ENCODE data around the gene ZKSCAN5. TPM values are rescaled to one million over a fixed set of nuclear protein-coding genes. Genes with fewer than 3 reads are reported as not detected.

The ZKSCAN5 gene
- total and polyA plus RNA-seq, 2 experiments from 2014 or later, result 6.2 to 10.6 TPM

GRCh38 chr7:99457650-99458493 is 46.6 kb upstream of the ZKSCAN5 start:
- peaks cover 51% of the 10 kb centered on the region for H3K79me2 ChIP-seq

GRCh38 chr7:99459087-99459486 is 45.4 kb upstream of the ZKSCAN5 start:
- Histone ChIP-seq H3K27me3 (no peaks in the 10 kb centered on the region), H3K9me2 (replicated peaks; ENCODE audit: insufficient read depth) (no peaks in the 10 kb centered on the region), H4K20me1 (ENCODE audit: insufficient read depth, poor library complexity, severe bottlenecking) (peaks cover 45% of the 10 kb centered on the region), H3K79me2 (peaks cover 63% of the 10 kb centered on the region), H3K4me1 (ENCODE audit: insufficient read depth) (no peaks in the 10 kb centered on the region), H2AFZ (no peak overlapping the region), H3K9me3 (ENCODE audit: low read depth) (no peaks in the 10 kb centered on the region), H3K36me3 (replicated peaks; ENCODE audit: insufficient read depth, low read depth) (no peaks in the 10 kb centered on the region), H3K4me3 (no peak overlapping the region), H3K27ac (no peak overlapping the region), H3K4me2 (no peak overlapping the region)
- TF ChIP-seq EZH2phosphoT487 (IDR thresholded peaks at IDR 0.05; ENCODE audit: low read depth, severe bottlenecking, unreplicated experiment) (no peak), EZH2 (IDR thresholded peaks at IDR 0.05; ENCODE audit: borderline replicate concordance) (no peak), CTCF (IDR thresholded peaks at IDR 0.05; ENCODE audit: poor library complexity) (no peak)
- 92% methylated on average over 8 of the region's 8 CpGs for WGBS (ENCODE audit: low lambda C conversion rate, missing lambda C conversion rate)
- no peak for DNase-seq (ENCODE audit: low spot score)

More at GRCh38 chr7:99457650-99458493, 46.6 kb upstream of the ZKSCAN5 start:
- 94% methylated on average over 26 of the region's 26 CpGs for WGBS (ENCODE audit: low lambda C conversion rate, missing lambda C conversion rate)
- Histone ChIP-seq H2AFZ (no peak overlapping the region), H3K9me2 (replicated peaks; ENCODE audit: insufficient read depth) (no peaks in the 10 kb centered on the region), H3K4me1 (ENCODE audit: insufficient read depth) (no peaks in the 10 kb centered on the region), H3K27ac (no peak overlapping the region), H3K9me3 (ENCODE audit: low read depth) (no peaks in the 10 kb centered on the region), H4K20me1 (ENCODE audit: insufficient read depth, poor library complexity, severe bottlenecking) (peaks cover 38% of the 10 kb centered on the region), H3K4me2 (no peak overlapping the region), H3K4me3 (no peak overlapping the region), H3K36me3 (replicated peaks; ENCODE audit: insufficient read depth, low read depth) (no peaks in the 10 kb centered on the region), H3K27me3 (no peaks in the 10 kb centered on the region)
- DNase-seq (ENCODE audit: low spot score), result no peak
- TF ChIP-seq EZH2phosphoT487 (IDR thresholded peaks at IDR 0.05; ENCODE audit: low read depth, severe bottlenecking, unreplicated experiment) (no peak), CTCF (IDR thresholded peaks at IDR 0.05; ENCODE audit: poor library complexity) (no peak), EZH2 (IDR thresholded peaks at IDR 0.05; ENCODE audit: borderline replicate concordance) (no peak)

DNA sequence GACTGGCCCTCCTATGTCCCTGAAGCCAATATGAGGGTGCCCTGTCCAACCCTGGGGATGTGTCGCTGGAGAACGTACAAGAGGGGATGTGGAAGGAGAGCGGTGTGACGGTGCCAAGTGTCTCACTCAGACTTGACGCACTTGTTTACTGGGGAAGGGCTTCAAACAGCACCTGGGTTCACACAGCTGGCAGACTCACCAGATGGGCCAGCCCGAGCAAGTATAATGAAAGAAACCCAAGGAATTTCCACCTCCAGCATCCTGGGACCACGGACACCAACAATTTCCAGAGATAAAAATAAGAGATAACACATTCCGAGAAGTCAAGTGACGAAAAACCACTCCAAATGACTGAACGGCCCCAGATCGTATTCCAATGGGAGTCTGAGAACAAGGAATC is 43.8 kb upstream of the ZKSCAN5 start:
- H3K4me1 ChIP-seq (ENCODE audit: insufficient read depth), result peaks cover 9% of the 10 kb centered on the region
- 92% methylated on average over 11 of the region's 11 CpGs for WGBS (ENCODE audit: low lambda C conversion rate, missing lambda C conversion rate)
- H4K20me1 ChIP-seq (ENCODE audit: insufficient read depth, poor library complexity, severe bottlenecking), result peaks cover 45% of the 10 kb centered on the region
- no peak for TF ChIP-seq CTCF (IDR thresholded peaks at IDR 0.05; ENCODE audit: poor library complexity)
- TF ChIP-seq EZH2 (IDR thresholded peaks at IDR 0.05; ENCODE audit: borderline replicate concordance), result no peak
- TF ChIP-seq EZH2phosphoT487 (IDR thresholded peaks at IDR 0.05; ENCODE audit: low read depth, severe bottlenecking, unreplicated experiment), result no peak
- no peak overlapping the region for H3K4me3 ChIP-seq
- no peak overlapping the region for H2AFZ ChIP-seq
- H3K27ac ChIP-seq, result no peak overlapping the region
- no peaks in the 10 kb centered on the region for H3K9me3 ChIP-seq (ENCODE audit: low read depth)
- no peak for DNase-seq (ENCODE audit: low spot score)
- no peaks in the 10 kb centered on the region for H3K27me3 ChIP-seq
- no peak overlapping the region for H3K4me2 ChIP-seq
- no peaks in the 10 kb centered on the region for H3K9me2 ChIP-seq (replicated peaks; ENCODE audit: insufficient read depth)
- peaks cover 79% of the 10 kb centered on the region for H3K79me2 ChIP-seq
- no peaks in the 10 kb centered on the region for H3K36me3 ChIP-seq (replicated peaks; ENCODE audit: insufficient read depth, low read depth)

Measured in hepatocyte (in vitro differentiated cells).